Measurements from ENCODE around the gene HDC.

HDC gene

DNA sequence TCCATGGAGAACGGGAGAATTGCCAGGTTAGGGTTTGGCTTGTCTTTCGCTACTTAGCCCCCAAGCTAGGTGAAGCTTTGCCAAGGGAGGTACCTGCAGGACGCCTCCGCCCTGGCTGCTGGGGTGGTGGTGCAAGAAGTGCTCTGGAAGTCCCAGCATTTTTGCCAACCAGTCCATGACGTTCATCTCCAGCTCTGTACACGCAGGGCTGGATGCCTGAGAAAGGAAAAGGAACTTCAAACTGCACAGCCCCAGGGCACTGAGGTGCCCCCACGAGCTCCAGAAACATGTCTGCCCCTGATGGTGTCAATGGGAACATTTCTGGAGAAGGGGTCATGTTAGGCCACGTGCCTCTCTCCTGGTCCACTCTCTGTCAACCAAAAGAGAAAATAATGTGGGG lies 8.2 kb downstream of the HDC start:
- in situ Hi-C loops (cut with MboI; ENCODE audit: low sequenced_read_pairs): no loop called here

DNA sequence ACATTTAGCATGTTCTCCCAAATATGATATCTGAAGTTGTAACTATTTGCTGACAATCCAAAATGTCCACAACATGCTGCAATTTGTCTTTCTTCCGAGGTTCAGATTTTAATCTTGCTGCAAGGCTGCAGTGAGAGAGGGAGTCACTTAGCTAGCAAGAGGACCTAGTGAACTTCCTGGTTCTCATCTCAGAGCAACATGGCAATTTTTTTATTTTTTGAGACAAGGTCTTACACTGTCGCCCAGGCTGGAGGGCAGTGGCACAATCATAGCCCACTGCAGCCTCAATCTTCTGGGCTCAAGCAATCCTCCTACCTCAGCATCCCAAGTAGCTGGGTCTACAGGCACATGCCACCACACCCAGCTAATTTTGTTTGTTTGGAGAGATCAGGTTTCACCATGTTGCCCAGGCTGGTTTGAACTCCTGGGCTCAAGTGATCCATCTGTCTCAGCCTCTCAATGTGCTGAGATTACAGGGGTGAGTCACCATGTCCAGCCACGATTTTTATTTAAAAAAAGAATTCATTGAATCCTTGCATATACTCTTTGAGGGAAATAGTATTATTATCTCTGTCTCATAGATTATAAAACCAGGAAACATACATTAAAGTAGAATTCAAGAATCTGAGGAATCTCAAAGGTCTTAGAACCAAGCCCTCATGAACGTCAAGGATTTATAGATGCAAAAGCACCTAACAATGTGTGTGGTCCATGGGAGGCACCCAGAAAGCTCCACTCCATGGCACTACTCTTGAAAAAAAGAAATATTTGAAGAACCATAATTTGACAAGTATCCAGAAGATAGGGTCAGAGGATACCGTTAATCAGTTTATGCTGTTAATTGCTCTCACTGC lies 9.1 kb downstream of the HDC start:
- in situ Hi-C loops (cut with MboI; ENCODE audit: low sequenced_read_pairs): no loop called here

DNA sequence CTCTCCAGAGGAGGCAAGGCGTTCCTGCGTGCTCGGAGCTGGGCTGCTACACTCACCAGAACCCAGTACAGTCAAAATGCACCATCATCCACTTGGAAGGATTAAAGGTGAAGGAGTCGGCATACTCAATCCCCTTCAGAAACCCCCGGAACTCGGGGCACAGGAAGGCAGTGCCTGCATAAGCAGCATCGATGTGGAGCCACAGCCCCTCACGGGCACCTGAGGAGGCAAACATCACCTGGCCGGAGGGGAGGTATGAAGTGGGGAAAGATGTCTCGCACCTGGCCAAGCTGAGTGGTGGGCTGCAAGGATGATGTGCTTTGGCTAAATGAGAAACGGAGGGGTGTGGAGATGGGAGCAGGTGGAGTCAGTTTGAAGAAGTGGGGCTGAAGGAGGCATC lies 13.0 kb downstream of the HDC start:
- in situ Hi-C loops (cut with MboI; ENCODE audit: low sequenced_read_pairs): no loop called here

DNA sequence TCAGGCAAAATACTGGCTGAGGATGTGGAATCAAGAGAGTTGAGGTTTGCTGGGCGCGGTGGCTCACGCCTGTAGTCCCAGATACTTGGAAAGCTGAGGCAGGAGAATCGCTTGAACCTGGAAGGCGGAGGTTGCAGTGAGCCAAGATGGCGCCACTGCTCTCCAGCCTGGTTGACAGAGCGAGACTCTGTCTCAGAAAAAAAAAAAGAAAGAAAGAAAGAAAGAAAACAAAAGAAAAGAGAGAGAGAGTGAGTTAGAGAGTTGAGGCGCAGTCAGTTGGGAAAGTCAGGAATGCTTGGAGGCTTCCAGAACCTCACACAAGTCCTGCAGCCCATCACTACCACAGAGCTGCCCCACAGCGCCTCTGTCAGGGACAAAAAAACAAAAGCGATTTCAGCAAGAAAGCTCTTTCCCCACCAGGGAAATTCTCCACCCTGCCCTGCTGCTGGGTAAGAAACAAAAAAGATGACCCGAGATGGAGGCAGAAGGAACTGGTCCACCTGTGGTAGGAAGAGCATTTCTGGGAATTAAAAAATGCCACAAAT lies 13.8 kb downstream of the HDC start:
- in situ Hi-C loops (cut with MboI; ENCODE audit: low sequenced_read_pairs): no loop called here

DNA sequence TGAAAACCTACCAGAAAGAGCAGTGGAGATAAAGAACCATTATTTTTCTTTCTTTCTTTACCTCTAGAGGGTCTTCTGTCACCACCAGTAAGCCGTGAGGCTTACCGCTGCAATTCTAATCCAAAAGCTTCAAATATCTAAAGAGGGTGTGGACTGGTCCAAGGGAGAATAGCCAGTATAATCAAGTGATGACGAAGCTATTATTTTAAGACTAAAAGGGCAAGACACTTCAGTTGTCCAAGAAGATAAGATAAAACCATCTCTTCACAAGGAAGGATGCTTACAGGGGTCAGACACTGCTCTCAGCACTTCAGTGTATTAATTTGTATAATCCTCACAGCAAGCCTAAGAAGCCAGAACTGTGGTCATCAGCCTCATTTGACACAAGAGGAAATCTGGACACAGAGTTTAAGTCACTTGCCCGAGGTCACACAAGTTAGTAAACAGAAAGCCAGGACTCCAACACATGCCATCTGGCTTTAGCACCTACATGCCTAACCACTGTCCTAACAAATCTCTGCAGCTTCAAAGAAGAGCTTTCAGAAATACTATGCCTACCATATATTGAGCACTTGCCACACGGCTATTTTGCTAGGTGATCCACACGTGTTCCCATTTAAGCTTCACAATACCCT lies 14.6 kb downstream of the HDC start:
- in situ Hi-C loops (cut with MboI; ENCODE audit: low sequenced_read_pairs): no loop called here

DNA sequence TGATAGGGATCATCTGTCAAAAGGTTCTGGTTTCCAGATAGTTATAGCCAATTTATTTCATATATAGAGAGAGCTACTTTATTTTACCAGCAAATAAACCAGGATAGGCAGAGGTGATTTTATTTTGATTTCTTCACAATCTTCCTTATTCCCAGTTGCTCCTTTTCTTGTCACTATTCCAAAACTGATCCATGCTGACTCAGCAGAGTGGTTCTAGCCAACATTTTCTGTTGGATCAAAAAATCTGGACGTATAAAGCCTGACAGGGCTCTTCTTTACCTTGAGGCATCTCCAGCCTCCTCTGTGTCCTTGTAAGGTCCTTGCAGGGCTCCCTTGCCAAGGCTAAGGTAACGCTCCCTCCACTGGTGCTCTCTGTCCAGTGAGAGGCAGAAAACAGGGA lies 15.8 kb downstream of the HDC start:
- in situ Hi-C loops (cut with MboI; ENCODE audit: low sequenced_read_pairs): no loop called here

DNA sequence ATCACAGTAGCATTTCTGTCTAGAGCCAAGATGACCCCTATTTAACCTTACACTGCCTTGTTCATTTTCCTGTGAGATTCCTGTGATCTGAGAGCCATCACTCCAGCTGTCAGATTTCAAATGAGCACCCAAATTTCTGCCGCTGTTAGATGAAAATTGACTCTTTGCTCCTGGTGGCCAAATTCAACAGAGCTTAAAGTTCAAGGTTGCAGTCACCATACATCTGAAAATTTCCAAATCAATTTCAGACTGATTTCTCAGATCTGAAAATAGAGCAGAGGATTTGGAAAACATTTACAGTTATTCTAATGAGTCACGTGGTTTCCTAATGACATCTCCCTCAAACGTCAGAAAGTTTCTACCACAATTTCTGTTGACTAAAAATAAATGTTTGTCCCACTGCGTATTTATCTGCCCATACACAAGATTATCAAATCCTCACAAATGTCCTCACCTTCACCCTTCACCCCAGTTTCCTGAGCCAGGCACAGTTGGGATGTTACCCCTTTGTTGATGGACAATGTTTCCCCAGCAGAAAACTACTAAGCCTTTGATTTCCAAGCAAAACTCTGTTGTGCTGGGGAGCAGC lies 16.4 kb downstream of the HDC start:
- in situ Hi-C loops (cut with MboI; ENCODE audit: low sequenced_read_pairs): no loop called here

DNA sequence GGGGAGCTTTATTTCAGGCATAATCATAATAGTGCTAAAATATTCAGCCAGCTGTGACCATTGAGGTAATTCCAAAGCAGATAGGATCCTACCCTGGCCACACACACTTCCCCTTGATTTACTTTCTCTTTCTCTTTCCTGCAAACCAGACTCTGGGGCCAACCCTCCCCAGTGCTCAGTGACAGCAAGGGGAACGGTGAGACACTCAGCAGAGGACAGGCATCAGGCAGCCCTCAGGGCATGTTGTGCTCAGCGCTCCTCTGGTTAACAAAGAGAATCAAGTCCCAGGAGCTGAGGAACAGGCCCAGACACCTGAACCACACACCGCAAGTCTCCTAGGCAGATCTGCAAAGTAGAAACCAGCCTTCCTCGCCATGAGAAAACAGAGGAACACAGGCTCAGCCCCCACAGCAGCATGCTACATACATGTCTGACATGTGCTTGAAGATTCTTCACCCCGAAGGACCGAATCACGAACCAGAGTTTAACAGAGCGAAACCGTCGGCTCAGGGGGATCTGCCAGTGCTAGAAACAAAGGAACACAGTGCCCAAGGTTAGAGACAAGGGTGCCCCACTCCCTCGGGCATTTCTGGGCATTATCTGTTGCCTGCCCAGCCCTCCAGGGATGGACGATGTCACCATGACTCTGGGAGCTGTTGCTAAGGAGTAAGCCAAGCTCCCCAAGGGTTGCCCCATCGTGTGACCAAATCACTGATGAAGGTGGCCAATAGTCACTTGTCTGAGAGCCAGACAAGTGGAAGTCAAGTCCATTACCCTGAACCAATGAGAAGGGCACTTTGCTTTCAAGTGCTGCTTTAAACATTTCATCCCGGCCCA lies 17.5 kb downstream of the HDC start:
- in situ Hi-C loops (cut with MboI; ENCODE audit: low sequenced_read_pairs): no loop called here

DNA sequence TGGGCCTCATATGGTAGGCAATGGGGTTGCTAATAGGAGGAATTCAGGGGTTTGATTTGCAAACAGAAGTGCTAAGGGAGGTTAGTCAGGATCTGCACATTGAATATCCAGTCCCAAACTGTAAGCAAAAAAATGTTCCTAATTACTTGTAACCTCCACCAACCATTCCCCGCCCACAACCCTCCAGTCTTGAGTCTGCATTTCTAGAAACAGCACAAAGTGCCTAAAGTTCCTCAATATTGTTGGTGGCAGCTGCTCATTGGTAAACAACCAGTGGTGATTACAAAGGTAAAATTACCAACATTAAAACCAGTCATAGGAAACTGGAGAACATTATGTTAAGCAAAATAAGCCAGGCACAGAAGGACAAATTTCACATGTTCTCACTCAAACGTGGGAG lies 18.9 kb downstream of the HDC start:
- in situ Hi-C loops (cut with MboI; ENCODE audit: low sequenced_read_pairs): no loop called here

DNA sequence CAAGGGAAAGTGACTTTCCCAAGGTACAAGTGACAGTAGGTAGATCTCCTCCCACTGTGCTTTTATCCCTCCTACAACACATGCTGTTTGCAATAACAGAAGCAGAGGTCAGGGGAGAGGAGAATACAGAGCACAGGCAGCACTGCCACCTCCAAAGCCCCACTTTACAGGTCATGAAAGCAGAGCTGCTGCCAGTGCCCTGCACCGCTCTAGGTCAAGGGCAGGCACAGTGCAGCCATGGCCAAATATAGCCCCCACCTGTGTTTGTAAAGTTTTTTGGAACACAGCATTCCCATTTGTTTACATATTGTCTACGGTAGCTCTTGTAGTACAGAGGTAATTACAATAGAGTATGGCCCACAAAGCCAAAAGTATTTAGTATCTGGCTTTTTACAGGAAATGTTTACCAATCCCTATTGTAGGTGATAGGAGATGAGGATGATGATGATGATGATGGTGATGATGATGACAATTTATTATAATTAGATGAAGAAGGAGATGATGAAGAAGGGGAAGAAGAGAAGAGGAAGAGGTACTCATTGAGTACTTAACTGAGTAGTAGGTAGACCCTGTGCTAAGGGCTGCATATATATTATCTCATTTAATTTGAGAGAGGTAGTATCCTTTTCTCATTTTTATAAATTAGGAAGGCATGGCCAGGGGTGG lies 20.4 kb downstream of the HDC start:
- in situ Hi-C loops (cut with MboI; ENCODE audit: low sequenced_read_pairs): no loop called here

DNA sequence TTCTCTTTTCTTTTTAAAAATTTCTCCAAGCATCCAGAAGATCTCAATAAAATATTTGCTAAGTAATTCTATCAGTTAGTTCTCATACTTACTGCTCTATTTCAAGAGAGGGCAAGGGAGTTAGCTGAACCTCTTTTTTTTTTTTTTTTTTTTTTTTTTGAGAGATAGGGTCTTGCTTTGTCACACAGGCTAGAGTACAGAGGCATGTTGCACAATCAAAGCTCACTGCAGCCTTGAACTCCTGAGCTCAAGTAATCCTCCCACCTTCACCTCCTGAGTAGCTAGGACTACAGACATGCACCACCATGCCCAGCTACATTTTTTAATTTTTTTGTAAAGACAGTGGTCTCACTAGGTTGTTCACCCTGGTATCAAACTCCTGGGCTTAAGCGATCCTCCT lies 21.4 kb downstream of the HDC start:
- in situ Hi-C loops (cut with MboI; ENCODE audit: low sequenced_read_pairs): no loop called here

DNA sequence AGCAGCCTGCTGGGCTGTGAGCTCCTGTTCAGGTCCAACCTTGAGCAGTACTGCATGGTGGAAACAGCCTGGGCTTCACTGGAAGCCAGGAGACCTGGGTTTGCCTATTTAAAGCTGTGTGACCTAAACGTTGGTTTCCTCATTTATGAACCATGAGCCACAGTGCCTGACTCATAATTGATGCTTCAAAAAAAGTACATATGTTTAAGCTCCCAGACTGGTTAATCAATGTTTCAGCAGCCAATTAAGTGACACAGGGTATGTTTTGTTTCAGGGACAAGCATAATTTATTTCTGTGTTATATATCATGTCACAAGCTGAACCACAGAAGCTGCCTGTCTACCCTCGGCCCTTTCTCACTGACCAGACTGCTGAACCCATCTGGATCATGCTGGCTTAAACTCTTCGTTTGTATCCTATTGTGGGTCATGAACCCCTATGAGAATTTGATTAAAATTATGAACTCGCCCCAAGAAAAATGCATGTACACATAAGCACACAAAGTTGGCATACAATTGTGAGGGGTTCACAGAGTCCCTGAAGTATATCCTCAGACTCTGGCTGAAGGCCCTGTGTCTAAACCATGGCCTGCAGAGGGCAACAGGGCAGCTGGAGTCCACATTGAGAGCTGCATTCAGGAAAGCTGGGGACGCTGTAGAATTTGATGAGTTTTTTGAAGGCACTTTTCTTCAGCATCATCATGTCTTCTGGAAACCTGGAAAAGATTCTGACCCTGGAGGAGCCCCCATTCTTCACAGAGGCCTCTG lies 23.7 kb downstream of the HDC start:
- in situ Hi-C loops (cut with MboI; ENCODE audit: low sequenced_read_pairs): no loop called here

DNA sequence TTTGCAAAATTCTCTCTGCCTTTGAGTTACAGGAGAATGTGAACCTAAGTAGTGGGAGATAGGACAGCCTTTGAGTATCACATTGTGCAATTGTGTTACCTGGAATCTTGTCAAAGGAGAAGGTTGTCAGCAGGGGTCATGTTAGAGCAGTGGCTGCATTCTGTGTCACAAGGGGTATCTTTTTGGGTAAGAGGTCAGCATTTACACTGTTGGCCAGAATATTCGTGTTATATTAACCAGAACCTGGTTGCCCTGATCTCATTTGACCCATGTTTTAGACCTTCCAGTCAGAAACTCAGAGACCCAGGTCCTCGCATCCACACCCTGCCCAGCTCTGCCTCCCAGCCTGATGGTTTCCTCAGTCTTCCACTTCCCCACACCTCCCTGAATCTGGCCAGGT lies 27.3 kb downstream of the HDC start:
- in situ Hi-C loops (cut with MboI; ENCODE audit: low sequenced_read_pairs): no loop called here

DNA sequence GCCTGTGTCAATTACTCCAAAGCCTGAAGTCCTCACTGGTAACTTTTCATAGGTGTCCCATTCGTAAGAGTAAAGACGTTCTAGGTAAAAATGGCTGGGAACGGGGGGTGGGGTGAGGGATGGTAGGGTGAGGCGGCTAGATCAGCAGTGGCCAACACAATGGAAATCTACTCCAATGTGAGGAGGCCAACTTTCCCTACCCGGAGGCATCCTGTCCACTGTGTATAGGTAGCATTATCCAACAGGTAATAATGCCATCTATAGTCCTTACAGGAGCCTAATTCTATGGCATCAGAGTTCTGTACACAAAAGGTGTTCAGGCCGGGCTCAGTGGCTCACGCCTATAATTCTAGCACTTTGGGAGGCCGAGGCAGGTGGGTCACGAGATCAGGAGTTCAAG lies 29.1 kb downstream of the HDC start:
- in situ Hi-C loops (cut with MboI; ENCODE audit: low sequenced_read_pairs): no loop called here

DNA sequence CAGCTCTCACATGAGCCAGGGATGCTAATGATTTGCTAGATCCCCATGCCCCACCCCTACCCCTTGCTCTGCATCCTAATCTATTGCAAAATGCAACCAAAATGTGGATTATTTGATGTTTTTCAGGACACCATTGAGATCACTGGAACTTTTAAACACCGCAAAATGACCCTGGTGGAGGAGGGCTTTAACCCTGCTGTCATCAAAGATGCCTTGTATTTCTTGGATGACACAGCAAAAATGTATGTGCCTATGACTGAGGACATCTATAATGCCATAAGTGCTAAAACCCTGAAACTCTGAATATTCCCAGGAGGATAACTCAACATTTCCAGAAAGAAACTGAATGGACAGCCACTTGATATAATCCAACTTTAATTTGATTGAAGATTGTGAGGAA lies 29.7 kb downstream of the HDC start:
- in situ Hi-C loops (cut with MboI; ENCODE audit: low sequenced_read_pairs): no loop called here

DNA sequence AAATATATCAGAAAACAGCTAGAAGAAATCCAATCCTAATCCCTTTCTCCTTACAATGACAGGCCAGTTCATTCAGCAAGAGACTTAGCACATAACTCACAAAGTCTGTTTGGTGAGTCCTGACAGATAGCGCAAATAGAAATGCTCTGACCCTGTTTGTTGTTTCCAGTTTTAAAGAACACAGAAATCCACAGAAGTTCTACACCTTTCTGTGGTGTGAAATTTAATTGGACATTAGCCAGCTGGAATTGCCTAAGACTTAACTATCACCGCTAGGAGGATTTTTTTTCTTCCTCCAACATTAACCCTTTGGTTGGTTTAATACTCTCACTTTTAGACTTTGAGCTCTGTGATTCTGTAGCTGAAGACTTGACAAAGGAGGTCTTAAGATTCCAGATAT lies 30.8 kb downstream of the HDC start:
- in situ Hi-C loops (cut with MboI; ENCODE audit: low sequenced_read_pairs): no loop called here

DNA sequence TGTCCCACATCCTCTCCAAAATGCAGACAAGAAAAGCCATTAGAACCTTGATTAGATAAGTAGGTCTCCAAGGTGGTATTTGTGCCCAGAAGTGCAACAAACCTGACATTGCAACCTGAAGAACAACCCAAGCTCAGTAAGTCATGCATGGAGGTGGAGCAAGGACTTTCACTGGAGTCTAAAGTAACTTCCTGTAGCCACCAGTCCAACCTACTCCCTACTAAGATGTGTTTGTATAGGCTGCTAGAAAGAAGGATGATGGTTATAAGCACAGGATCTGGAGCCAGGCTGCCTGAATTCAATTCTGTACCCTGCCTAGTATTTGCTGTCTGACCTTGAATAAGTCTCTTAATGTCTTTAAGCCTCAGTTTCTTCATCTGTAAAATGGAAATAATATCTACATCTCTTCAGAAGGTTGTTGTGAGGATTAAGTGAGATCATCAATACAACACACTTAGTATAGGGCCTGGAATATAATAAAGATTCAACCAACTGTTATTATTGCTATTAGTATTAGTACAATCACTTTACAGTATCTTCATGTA lies 32.3 kb downstream of the HDC start:
- in situ Hi-C loops (cut with MboI; ENCODE audit: low sequenced_read_pairs): no loop called here

DNA sequence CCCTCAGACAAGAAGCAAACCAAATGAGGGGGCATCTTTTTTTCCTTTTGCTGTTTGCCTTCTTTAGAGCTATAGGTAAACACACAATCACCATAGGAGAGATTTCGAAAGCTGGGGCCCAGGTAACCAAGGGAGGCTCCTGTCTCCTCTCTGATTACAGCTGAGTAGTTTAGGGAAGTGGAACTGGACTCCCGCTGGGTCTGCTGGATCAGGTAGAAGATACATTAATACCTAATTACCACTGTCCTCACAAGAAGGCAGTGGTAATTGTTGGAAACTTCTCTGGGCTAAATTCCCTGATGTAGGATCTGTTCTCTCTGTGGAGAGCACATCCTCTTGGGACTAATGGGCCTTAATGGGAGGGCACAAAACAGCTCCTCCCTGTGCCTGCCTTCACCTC lies 32.7 kb downstream of the HDC start:
- in situ Hi-C loops (cut with MboI; ENCODE audit: low sequenced_read_pairs): no loop called here

DNA sequence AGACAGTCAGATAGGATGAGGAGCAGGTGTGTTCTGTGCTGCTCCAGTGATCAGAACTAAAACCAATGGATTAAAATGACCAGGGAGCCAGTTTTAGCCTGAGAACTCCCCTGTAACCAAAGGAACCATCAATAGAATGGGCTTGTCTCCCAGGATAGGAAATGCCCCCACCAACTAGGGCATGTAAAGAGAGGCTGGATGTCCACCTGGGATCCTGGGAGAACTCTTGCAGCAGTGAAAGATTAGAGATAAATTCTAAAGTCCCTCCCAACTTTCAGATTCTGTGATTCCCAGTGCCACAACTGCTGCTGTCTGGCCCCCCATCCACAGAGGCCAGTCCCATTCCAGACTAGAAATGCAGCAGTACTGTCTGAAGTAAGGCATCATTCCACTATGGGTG lies 33.8 kb downstream of the HDC start:
- in situ Hi-C loops (cut with MboI; ENCODE audit: low sequenced_read_pairs): no loop called here

DNA sequence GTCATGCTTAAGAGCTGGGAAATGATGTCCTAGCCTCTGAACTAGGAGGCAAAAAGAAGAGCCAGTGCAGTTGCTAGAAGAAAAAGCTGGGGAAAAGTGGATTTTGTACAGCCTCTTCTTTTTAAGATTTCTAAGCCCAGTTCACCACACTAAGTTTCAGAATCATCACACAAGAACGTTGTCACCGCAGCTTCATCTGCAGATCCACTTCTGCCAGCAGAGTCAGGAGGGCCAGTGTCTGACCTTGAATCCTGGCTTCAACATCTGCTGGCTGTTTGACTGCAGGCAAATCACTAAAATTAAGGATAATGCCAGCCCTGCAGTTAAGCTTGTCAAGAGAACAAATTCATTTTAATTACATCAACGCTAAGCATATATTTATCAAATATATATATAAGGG lies 36.2 kb downstream of the HDC start:
- in situ Hi-C loops (cut with MboI; ENCODE audit: low sequenced_read_pairs): no loop called here
